Natural killer cell (primary cell): ENCODE data around the gene PRDM13. TPM values are rescaled to one million over a fixed set of nuclear protein-coding genes. Genes with fewer than 3 reads are reported as not detected.

ENCODE experiments used
- ATAC-seq, 3 donors: fragments of 150-1000 bp in 2 of 3; fragments of 200-7000 bp in 1 of 3; cut with Tn5 transposase; 1 replicate in 1 of 3; 2 replicates in 2 of 3; pipeline ENCODE4 v1.10.0; 2021; ENCODE audit warnings: mild to moderate bottlenecking in 2 of 3, moderate library complexity in 2 of 3
- DNase-seq, 2 donors: peaks; one replicate each; pipeline versions ENCODE4 v3.0.0 to v3.0.0-alpha.2; 2013 to 2021; ENCODE audit warnings: mixed read lengths in 1 of 2
- H3K27ac ChIP-seq: one replicate; pipeline ENCODE4 v1.5.1; 2013; ENCODE audit warnings: mild to moderate bottlenecking, low read length
- H3K27me3 ChIP-seq: one replicate; pipeline ENCODE4 v1.6.1; 2013; ENCODE audit warnings: low read length; ENCODE audit not compliant: control insufficient read depth, insufficient read depth
- H3K36me3 ChIP-seq: one replicate; pipeline ENCODE4 v1.6.1; 2013; ENCODE audit warnings: low read length; ENCODE audit not compliant: control insufficient read depth, insufficient read depth
- H3K4me1 ChIP-seq: one replicate; pipeline ENCODE4 v1.6.1; 2013; ENCODE audit warnings: low read length; ENCODE audit not compliant: control insufficient read depth, insufficient read depth
- H3K4me3 ChIP-seq: one replicate; pipeline ENCODE4 v1.5.1; 2013; ENCODE audit warnings: low read length
- H3K9me3 ChIP-seq: one replicate; pipeline ENCODE4 v1.6.1; 2013; ENCODE audit warnings: low read length; ENCODE audit not compliant: control insufficient read depth, insufficient read depth
- H3K27ac Mint-ChIP-seq, 2 donors: one replicate each; pipeline ENCODE4 v1.8.0; 2022; ENCODE audit warnings: mild to moderate bottlenecking in 2 of 2, mixed read lengths in 2 of 2, moderate library complexity in 1 of 2
- H3K27me3 Mint-ChIP-seq, 2 donors: one replicate each; pipeline ENCODE4 v1.8.0; 2022; ENCODE audit warnings: low read depth in 2 of 2, mixed read lengths in 2 of 2
- H3K36me3 Mint-ChIP-seq: one replicate; pipeline ENCODE4 v1.8.0; 2022; ENCODE audit warnings: mixed read lengths
- H3K4me1 Mint-ChIP-seq, 2 donors: one replicate each; pipeline ENCODE4 v1.8.0; 2022; ENCODE audit warnings: mixed read lengths in 2 of 2
- H3K4me3 Mint-ChIP-seq: one replicate; pipeline ENCODE4 v1.8.0; 2022; ENCODE audit warnings: mild to moderate bottlenecking, moderate library complexity, mixed read lengths
- H3K9me3 Mint-ChIP-seq, 2 donors: one replicate each; pipeline ENCODE4 v1.8.0; 2022; ENCODE audit warnings: mixed read lengths in 2 of 2
- WGBS: methylation state at CpG from one replicate; pipeline ENCODE4 v1.1.7; 2013; ENCODE audit warnings: missing lambda C conversion rate; ENCODE audit not compliant: insufficient coverage; 5-methylcytosine and 5-hydroxymethylcytosine counted together
- intact Hi-C: fragments of 100-400 bp; cut with micrococcal nuclease; formaldehyde crosslinking; loops from one replicate; pipeline ENCODE4 v1.14.2; 2022
- total RNA-seq, 4 donors: library from RNA; stranded (reverse); fragments of 120-200 nt in 1 of 4; gene quantifications; one replicate each; pipeline versions ENCODE4 v1.2.3 to v1.2.4, GENCODE V29; 2013 to 2022
- TF ChIP-seq, protein P1 (sequence below): fragments of 200-600 bp; IDR thresholded peaks from one replicate; pipeline ENCODE4 v1.8.0; 2022; ENCODE audit warnings: antibody characterized with exemption

PRDM13 gene
- total RNA-seq, 3 donors from 2014 or later (not counting 1 experiment from before 2014, with no cell fraction given), result not detected

DNA sequence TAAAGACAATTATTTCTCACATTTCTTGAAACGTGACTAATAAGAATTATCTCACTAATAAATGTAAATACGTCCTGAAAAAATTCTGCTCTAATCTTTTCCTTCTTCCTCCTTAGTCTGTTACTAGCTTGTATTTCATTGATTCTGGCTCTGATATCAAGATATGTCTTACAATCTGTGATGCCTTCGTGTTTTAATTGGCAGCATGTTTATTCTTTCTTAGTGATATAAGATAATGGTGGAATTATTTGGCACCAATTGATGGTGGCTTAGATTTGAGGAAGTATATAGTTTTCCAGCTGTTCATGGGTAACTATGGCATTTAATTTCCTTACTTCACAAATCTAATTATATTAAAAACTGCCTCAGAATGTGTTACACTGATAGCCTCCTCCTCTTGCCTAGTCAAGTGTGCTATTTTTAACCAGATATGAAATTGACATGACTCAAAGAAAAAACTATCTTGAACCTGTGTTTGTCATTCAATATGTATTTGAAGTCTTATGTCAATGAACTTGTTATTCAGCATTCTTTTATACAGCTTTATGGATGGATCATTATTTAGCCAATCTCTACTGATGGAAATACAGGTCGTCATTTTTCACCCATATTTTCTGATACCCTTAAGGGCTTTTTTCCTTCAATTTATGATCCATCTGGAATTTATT lies 43.4 kb upstream of the PRDM13 start:
- no peaks in the 10 kb centered on the region for H3K27me3 Mint-ChIP-seq
- H3K36me3 Mint-ChIP-seq, result no peaks in the 10 kb centered on the region
- no peaks in the 10 kb centered on the region for H3K4me1 ChIP-seq
- H3K27ac Mint-ChIP-seq, result no peak overlapping the region
- ATAC-seq, result no peak
- no peak overlapping the region for H3K4me3 Mint-ChIP-seq
- DNase-seq, result no peak
- H3K4me1 Mint-ChIP-seq, result peaks cover 30 to 43% of the 10 kb centered on the region in 2 donors
- intact Hi-C loops, result no loop called here
- peaks cover 21% of the 10 kb centered on the region for H3K36me3 ChIP-seq
- H3K4me3 ChIP-seq, result no peak overlapping the region
- WGBS, result 70% methylated on average over 3 of the region's 4 CpGs
- no peaks in the 10 kb centered on the region for H3K27me3 ChIP-seq
- no peaks in the 10 kb centered on the region for H3K9me3 ChIP-seq
- no peaks in the 10 kb centered on the region for H3K9me3 Mint-ChIP-seq
- no peak overlapping the region for H3K27ac ChIP-seq
- TF ChIP-seq, protein P1, sequence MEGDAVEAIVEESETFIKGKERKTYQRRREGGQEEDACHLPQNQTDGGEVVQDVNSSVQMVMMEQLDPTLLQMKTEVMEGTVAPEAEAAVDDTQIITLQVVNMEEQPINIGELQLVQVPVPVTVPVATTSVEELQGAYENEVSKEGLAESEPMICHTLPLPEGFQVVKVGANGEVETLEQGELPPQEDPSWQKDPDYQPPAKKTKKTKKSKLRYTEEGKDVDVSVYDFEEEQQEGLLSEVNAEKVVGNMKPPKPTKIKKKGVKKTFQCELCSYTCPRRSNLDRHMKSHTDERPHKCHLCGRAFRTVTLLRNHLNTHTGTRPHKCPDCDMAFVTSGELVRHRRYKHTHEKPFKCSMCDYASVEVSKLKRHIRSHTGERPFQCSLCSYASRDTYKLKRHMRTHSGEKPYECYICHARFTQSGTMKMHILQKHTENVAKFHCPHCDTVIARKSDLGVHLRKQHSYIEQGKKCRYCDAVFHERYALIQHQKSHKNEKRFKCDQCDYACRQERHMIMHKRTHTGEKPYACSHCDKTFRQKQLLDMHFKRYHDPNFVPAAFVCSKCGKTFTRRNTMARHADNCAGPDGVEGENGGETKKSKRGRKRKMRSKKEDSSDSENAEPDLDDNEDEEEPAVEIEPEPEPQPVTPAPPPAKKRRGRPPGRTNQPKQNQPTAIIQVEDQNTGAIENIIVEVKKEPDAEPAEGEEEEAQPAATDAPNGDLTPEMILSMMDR, result no peak

DNA sequence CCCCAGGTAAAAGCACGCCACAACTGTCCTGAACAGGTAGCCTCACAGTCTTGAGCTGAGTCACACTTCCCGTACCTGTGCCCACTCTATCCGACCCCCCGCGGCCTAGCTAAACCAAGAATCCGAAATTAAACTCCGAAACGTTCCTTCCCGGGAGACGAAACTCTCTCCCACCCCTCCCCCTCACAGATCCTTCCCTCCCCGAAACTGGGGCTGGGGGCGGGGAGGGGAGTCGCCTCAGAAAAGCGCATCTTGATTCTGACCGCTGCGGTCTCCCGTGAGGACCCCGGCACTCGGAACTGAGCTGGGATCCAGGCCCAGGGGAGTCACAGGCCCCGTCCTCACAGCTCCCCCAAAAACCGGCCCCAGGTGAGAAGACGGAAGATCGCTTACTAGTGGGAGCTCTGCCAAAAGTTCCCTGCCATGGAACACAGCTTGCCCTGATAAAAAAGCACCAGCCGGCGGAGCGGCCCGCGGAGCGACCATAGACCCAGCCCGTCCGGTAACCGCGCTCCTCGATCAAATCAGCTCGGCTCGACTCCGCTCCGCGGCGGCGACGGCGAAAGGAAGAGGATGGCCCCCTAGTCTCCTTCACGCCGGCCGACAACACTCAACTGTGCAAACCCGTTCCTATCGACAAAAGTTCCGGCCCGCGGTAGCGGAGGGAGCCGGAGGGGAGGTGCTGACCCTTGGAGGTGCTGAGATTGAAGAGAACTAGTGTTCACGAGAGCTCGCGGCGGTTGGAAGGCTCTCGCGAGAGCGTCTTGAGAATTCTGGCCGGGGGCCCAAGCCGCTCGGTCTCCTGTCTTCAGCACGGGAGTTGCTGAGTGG lies 38.3 kb upstream of the PRDM13 start, which contains the start of gene CCNC:
Gene CCNC, minus strand, starts transcription at position 558 of the 831 bp plus-strand sequence. Its CDS starts 133 bp downstream, at position 425.
- H3K27ac Mint-ChIP-seq, result peak within 1 kb of the TSS; percentile 97

DNA sequence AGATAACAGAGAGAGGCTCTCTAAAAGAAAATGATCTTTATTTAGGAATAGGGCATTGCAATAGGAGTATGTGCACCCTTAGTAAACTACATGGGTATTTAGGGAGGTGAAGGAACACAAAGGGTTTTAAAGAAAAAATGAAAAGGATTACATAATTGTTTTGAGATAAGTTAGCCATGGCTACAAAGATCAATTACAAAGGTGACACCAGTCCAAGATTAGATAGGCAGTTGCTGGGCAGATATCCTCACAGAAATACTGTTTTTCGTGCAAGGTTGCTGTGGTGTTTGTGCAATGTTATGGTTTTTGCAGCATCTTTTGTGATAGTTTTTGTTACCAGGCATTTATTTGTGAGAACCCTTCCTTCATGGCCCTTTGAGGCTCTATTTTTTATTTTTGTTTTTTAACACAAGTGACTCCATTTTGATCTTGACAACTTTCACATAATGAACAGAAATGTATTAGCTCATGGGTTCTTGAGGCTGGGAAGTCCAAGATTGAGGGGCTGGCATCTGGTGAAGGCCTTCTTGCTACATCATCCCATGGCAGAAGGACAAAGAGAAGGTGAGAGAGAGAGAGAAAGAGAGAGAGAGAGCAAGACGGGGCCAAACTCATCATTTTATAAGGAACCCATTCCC lies 32.5 kb upstream of the PRDM13 start:
- Histone ChIP-seq H3K27ac (no peak overlapping the region), H3K36me3 (no peaks in the 10 kb centered on the region), H3K4me3 (no peak overlapping the region), H3K9me3 (no peaks in the 10 kb centered on the region), H3K27me3 (peaks cover 2% of the 10 kb centered on the region), H3K4me1 (no peaks in the 10 kb centered on the region)
- no peaks in the 10 kb centered on the region for H3K36me3 Mint-ChIP-seq
- TF ChIP-seq, protein P1, result no peak
- ATAC-seq, result no peak
- H3K27ac Mint-ChIP-seq, result no peak overlapping the region
- H3K4me3 Mint-ChIP-seq, result no peak overlapping the region
- no peak for DNase-seq
- H3K9me3 Mint-ChIP-seq, result no peaks in the 10 kb centered on the region
- intact Hi-C loops, result no loop called here
- 94% methylated on average over 1 of the region's 2 CpGs for WGBS
- no peaks in the 10 kb centered on the region for H3K4me1 Mint-ChIP-seq
- peaks cover 10 to 11% of the 10 kb centered on the region in 2 donors for H3K27me3 Mint-ChIP-seq

More for the DNA sequence above, 38.3 kb upstream of the PRDM13 start, which contains the start of gene CCNC:
- ATAC-seq, result peak; percentile 96 to 99 (median 98)
- peak; percentile 84 to 91 for DNase-seq
- peak within 1 kb of the TSS; percentile 72 for H3K4me3 ChIP-seq
- no peaks in the 10 kb centered on the region for H3K9me3 ChIP-seq
- Mint-ChIP-seq H3K36me3 (no peaks in the 10 kb centered on the region), H3K4me1 (peaks cover 37 to 41% of the 10 kb centered on the region in 2 donors), H3K27me3 (no peaks in the 10 kb centered on the region), H3K9me3 (no peaks in the 10 kb centered on the region), H3K4me3 (peak within 1 kb of the TSS; percentile 100)
- TF ChIP-seq, protein P1, result no peak
- no peaks in the 10 kb centered on the region for H3K4me1 ChIP-seq
- intact Hi-C loops, result loop anchor here (2.0 kb wide), 2 partner anchors 48 to 144 kb away; partner anchors contain the start of gene PNISR
- WGBS, result under 1% methylated on average over 64 of the region's 64 CpGs
- H3K27me3 ChIP-seq, result no peaks in the 10 kb centered on the region
- H3K36me3 ChIP-seq, result no peaks in the 10 kb centered on the region
- H3K27ac ChIP-seq, result peak within 1 kb of the TSS; percentile 64
